BLaER1 (cell line): Measurements from ENCODE around the gene TTC13.
A peak's percentile ranks its signal among the peaks of the same experiment; 100 is the strongest.

ENCODE experiments used
- H3K27ac ChIP-seq: shearing (Covaris generic); formaldehyde crosslinking; 2 replicates; pipeline ENCODE4 v1.8.1; 2022
- H3K27me3 ChIP-seq: shearing (Covaris generic); formaldehyde crosslinking; 2 replicates; pipeline ENCODE4 v1.8.1; 2022
- H3K36me3 ChIP-seq: shearing (Covaris generic); formaldehyde crosslinking; 2 replicates; pipeline ENCODE4 v1.8.1; 2022
- H3K4me1 ChIP-seq: shearing (Covaris generic); formaldehyde crosslinking; 2 replicates; pipeline ENCODE4 v1.8.1; 2022
- H3K4me2 ChIP-seq: shearing (Covaris generic); formaldehyde crosslinking; 2 replicates; pipeline ENCODE4 v1.8.1; 2022
- H3K4me3 ChIP-seq: shearing (Covaris generic); formaldehyde crosslinking; 2 replicates; pipeline ENCODE4 v1.8.1; 2022
- H3K9ac ChIP-seq: shearing (Covaris generic); formaldehyde crosslinking; 2 replicates; pipeline ENCODE4 v1.8.1; 2022
- H3K9me3 ChIP-seq: shearing (Covaris generic); formaldehyde crosslinking; 2 replicates; pipeline ENCODE4 v1.8.1; 2022
- H4K20me1 ChIP-seq: shearing (Covaris generic); formaldehyde crosslinking; 2 replicates; pipeline ENCODE4 v1.8.1; 2022
- Cebpa-rat ChIP-seq: shearing (Covaris generic); IDR thresholded peaks from 2 replicates; pipeline ENCODE4 v1.8.1; 2022

TTC13 gene

DNA sequence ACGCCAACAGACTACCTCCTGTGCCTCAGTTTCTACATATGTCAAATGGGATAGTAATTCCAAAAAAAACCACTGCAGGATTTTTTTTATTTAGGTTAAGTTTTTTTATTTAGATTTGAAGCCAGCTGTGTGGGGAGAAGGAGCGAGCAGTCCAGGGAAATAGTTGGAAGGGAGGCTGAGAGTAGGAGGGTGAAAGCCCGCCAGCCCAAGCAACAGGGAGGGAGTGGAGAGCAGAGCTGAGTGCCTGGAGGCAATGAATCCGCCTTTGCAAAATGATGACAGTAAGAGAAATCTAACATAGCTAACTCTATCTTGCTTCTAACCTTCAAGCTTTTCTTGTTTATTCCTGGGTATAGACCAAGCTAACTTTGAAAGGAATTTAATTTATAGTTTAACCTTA, 94.7 kb downstream of the TTC13 start:
- H3K4me3 ChIP-seq = no peak overlapping the region
- H3K36me3 ChIP-seq = no peaks in the 10 kb centered on the region
- H4K20me1 ChIP-seq = no peaks in the 10 kb centered on the region
- H3K27me3 ChIP-seq = no peaks in the 10 kb centered on the region
- H3K4me2 ChIP-seq = no peak overlapping the region
- no peaks in the 10 kb centered on the region for H3K4me1 ChIP-seq
- TF ChIP-seq Cebpa-rat = no peak
- peaks cover 12% of the 10 kb centered on the region for H3K9me3 ChIP-seq
- H3K27ac ChIP-seq = no peak overlapping the region
- H3K9ac ChIP-seq = no peak overlapping the region

DNA sequence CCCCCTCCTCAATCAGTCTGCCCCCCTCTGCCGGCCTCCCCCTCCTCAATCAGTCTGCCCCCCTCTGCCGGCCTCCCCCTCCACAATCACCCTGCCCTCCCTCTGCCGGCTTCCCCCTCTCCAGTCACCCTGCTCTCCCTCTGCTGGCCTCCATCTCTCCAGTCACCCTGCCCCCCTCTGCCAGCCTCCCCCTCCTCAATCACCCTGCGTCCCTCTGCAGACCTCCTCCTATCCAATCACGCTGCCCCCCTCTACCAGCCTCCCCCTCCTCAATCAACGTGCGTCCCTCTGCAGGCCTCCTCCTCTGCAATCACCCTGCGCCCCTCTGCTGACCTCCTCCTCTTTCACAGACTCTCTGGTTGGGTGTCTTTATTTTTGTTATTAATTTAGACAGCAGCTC, 98.9 kb downstream of the TTC13 start:
- no peak for TF ChIP-seq Cebpa-rat
- H4K20me1 ChIP-seq = no peaks in the 10 kb centered on the region
- H3K27me3 ChIP-seq = no peaks in the 10 kb centered on the region
- H3K27ac ChIP-seq = no peak overlapping the region
- no peak overlapping the region for H3K9ac ChIP-seq
- H3K36me3 ChIP-seq = no peaks in the 10 kb centered on the region
- no peak overlapping the region for H3K4me2 ChIP-seq
- no peak overlapping the region for H3K4me3 ChIP-seq
- peaks cover 5% of the 10 kb centered on the region; the same call in 1 of the 2 replicates for H3K9me3 ChIP-seq
- H3K4me1 ChIP-seq = no peaks in the 10 kb centered on the region

DNA sequence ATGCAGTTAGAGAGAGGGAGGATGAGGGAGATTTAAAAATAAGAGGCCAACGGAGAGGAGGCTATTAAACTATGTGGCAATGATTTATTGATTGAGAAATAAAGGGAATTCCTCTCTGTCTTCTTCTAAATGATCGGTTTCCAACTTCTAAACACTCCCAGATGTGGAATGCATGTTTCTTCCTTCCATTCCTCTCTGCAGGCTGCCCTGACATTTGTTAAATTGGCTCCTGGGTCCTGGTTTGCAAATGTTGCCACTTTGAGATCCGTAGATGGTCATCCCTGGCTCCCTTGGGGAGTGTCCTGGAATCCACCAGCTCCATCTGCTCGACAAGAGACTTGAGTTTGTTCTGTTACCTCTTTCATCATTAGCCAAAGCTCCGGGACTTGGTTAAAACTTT, 100.1 kb downstream of the TTC13 start:
- Histone ChIP-seq H3K27me3 (no peaks in the 10 kb centered on the region), H3K4me1 (no peaks in the 10 kb centered on the region), H3K36me3 (no peaks in the 10 kb centered on the region), H4K20me1 (no peaks in the 10 kb centered on the region), H3K27ac (no peak overlapping the region), H3K9ac (no peak overlapping the region), H3K4me2 (no peak overlapping the region), H3K4me3 (no peak overlapping the region), H3K9me3 (no peaks in the 10 kb centered on the region)
- no peak for TF ChIP-seq Cebpa-rat

DNA sequence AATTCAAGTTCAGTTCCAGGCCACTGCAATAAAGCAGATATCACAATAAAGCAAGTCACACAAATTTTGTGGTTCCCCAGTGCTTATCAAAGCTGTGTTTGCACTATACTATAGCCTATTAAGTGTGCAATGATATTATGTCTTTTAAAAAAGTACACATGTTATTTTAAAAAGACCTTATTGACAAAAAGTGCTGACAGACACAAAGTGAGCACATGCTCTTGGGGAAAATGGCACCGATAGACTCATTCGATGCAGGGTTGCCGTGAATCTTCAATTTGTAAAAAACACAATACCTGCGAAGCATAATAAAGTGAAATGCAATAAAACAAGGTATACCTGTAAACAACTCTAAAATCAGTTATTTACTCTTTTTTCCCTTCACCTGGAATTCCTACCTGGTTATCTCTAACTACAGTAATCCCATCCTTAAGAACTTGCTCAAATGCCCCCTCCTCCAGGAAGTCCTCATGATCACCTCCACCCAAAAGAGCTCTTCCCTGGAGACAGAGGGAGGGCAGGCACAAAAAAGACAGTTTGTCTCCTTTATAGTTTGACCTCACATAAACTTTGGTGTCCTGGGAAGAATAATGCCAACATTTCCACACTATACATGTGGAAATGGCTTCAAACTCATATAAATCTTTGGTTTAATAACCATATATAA, 100.6 kb downstream of the TTC13 start:
- H3K9ac ChIP-seq = no peak overlapping the region
- no peaks in the 10 kb centered on the region for H4K20me1 ChIP-seq
- TF ChIP-seq Cebpa-rat = no peak
- no peak overlapping the region for H3K4me2 ChIP-seq
- H3K27ac ChIP-seq = no peak overlapping the region
- no peaks in the 10 kb centered on the region for H3K4me1 ChIP-seq
- H3K4me3 ChIP-seq = no peak overlapping the region
- no peaks in the 10 kb centered on the region for H3K9me3 ChIP-seq
- no peaks in the 10 kb centered on the region for H3K27me3 ChIP-seq
- H3K36me3 ChIP-seq = no peaks in the 10 kb centered on the region

DNA sequence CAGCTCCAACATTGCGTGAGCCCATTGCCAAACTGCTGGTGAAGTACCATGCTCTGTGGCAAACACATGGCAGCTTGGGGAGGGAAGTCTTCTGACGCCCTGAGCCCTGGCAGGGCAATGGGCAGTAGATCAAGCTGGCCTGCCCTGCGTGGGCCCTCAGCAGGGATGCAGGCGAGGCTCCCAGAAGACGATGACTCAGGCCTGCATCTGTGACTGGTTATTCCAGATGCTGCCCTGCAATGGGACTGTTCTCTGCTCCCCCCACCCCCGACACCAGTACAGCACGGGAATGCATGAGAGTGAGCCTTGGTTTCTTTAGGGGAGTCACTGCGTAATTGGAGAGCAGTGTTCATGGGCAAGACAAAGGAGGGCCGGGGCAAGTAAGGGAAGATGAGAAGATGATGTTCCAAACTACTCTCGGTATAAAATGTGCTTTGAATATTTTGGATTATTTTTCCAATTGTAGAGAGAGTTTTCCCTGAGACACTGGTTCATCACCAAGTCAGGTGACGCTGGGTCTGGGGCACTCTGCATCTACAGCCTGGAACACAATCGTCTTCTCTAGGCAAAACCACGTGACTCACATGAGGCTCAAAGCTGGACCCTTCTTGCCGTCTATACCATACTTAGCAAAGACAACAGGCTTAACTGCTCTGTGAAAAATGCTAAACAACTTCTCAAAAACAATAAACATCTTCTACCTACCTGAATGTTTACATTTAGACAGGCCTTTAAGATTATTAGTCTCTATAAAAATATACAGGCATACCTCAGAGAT, 101.3 kb downstream of the TTC13 start:
- Histone ChIP-seq H3K9me3 (no peaks in the 10 kb centered on the region), H3K27ac (no peak overlapping the region), H3K36me3 (no peaks in the 10 kb centered on the region), H3K27me3 (no peaks in the 10 kb centered on the region), H4K20me1 (no peaks in the 10 kb centered on the region), H3K4me3 (no peak overlapping the region), H3K4me1 (no peaks in the 10 kb centered on the region), H3K9ac (no peak overlapping the region), H3K4me2 (no peak overlapping the region)
- TF ChIP-seq Cebpa-rat = no peak

DNA sequence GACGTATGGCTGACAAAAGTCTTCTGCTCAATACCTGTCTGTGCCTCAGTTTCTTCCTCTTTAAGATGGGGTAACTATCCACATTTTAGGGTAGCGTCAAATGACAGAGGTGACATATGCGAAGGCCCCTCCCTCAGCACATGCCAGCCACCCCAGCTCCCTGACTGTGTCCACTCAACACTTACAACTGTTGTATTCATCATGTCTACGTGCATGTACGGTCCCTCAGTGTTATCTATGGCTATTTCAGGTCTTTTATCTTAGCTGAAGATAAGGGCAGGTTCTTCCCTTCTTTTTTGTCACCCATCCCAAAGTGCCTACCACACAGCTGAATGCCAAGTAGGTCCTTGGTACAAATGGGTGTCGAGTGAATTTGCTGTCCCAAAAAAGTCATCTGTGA, 102.0 kb downstream of the TTC13 start:
- no peak overlapping the region for H3K9ac ChIP-seq
- H3K36me3 ChIP-seq = no peaks in the 10 kb centered on the region
- H3K4me1 ChIP-seq = no peaks in the 10 kb centered on the region
- no peaks in the 10 kb centered on the region for H4K20me1 ChIP-seq
- H3K4me2 ChIP-seq = no peak overlapping the region
- H3K27me3 ChIP-seq = no peaks in the 10 kb centered on the region
- no peak overlapping the region for H3K27ac ChIP-seq
- no peaks in the 10 kb centered on the region for H3K9me3 ChIP-seq
- no peak overlapping the region for H3K4me3 ChIP-seq
- no peak for TF ChIP-seq Cebpa-rat

DNA sequence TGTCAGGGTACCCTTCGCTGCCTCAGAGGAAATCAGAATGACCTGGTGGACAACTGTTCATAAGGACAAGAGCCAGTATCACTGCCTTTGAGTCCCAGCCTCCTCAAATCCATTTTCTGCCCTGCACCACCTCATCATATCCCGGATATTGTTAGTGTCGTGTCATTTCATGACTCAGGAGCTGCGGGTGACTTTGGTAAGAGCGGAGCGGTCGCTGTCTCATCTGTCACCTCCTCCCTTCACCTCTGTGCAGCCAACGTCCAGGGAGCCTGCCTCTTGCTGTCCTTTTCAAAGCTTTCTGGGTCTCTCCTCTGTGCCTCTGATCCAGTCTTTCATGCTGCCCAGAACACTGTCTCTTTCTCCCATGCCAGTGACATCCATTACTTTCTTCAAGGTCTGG, 103.3 kb downstream of the TTC13 start:
- no peaks in the 10 kb centered on the region for H3K27me3 ChIP-seq
- H3K9me3 ChIP-seq = no peaks in the 10 kb centered on the region
- no peak overlapping the region for H3K4me3 ChIP-seq
- TF ChIP-seq Cebpa-rat = no peak
- no peak overlapping the region for H3K4me2 ChIP-seq
- H3K36me3 ChIP-seq = no peaks in the 10 kb centered on the region
- no peaks in the 10 kb centered on the region for H3K4me1 ChIP-seq
- H3K9ac ChIP-seq = no peak overlapping the region
- H4K20me1 ChIP-seq = no peaks in the 10 kb centered on the region
- no peak overlapping the region for H3K27ac ChIP-seq

DNA sequence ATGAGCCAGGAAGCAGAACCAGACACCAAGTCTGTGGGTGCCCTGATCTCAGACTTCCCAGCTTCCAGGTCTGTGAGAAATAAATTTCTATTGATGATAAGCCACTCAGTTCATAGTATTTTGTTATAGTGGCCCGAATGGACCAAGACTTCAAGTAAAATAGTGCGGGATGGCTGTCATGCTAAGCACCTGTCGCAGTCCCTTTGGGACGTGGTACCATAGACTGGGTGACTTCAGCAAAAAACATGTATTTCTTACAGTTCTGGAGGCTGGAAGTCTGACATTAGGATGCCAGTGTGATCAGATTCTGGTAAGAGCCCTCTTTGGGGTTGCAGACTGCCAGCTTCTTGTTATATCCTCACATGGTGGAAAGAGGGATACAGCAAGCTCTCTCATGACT, 107.7 kb downstream of the TTC13 start:
- H3K36me3 ChIP-seq = no peaks in the 10 kb centered on the region
- H3K4me3 ChIP-seq = no peak overlapping the region
- no peak overlapping the region for H3K9ac ChIP-seq
- peaks cover 16% of the 10 kb centered on the region for H4K20me1 ChIP-seq
- TF ChIP-seq Cebpa-rat = no peak
- H3K4me2 ChIP-seq = no peak overlapping the region
- H3K9me3 ChIP-seq = no peaks in the 10 kb centered on the region
- peaks cover 24% of the 10 kb centered on the region for H3K4me1 ChIP-seq
- no peak overlapping the region for H3K27ac ChIP-seq
- peaks cover 6% of the 10 kb centered on the region; the same call in 1 of the 2 replicates for H3K27me3 ChIP-seq

DNA sequence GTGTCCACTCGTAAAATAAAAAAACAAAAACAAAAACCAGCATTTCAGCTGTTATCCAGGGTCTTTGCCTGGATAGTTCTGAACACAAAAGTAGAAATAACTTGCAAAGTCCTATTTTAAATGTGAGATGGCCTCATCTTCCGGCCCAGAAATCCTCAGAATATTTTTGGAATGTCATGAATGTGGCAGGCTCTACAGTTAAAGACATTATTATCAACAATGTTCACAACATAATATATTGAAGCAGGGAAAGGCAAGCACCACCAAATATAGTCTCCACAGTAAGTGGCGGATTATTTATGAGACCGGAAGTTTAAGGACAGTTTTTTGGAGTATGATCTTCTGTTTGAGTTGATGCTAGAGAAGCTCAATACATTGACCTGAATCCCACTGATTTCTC, 109.2 kb downstream of the TTC13 start:
- H3K36me3 ChIP-seq = 0 out of 2 replicates have a peak, but pooled peaks cover 3% of the 10 kb centered on the region
- H3K4me3 ChIP-seq = no peak overlapping the region
- H3K27ac ChIP-seq = no peak overlapping the region
- no peak overlapping the region for H3K9ac ChIP-seq
- H4K20me1 ChIP-seq = peaks cover 28% of the 10 kb centered on the region
- no peaks in the 10 kb centered on the region for H3K9me3 ChIP-seq
- TF ChIP-seq Cebpa-rat = no peak
- peaks cover 6% of the 10 kb centered on the region; the same call in 1 of the 2 replicates for H3K27me3 ChIP-seq
- no peak overlapping the region for H3K4me2 ChIP-seq
- peaks cover 27% of the 10 kb centered on the region for H3K4me1 ChIP-seq

DNA sequence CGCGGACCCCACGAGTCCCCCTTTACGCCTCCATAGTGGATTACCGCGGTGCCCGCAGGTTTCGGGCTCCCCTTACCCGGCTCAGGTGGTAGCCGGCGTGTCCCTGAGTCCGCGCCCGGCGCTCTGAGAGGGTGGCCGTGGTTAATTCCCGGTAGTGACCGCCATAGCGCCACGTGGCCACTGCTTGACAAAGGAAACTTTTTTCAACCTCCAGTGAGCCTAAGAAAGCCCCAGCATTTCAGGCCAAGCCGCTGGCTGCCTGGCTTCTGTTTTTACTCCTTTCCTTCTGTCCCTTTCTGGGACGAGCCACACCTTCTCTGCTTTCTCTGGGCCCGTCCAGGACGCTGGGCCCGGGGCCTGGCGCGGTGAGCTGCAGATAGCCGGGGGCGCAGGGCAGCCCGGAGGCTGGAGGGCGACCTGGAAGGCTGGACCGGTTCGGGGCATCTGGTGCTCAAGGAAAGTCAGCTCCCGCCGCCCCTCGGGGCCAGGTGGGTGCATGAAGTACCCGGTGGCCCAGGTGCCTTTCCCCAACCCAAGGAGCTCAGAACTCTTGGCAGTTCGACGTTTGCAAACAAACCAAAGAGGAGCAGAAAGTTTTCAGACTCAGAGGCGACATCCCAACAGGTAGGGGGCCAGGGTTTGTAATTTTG, 109.8 kb downstream of the TTC13 start:
- Histone ChIP-seq H3K27ac (peak overlapping the region; percentile 56), H3K36me3 (0 out of 2 replicates have a peak, but pooled peaks cover 3% of the 10 kb centered on the region), H3K27me3 (peaks cover 6% of the 10 kb centered on the region; the same call in 1 of the 2 replicates), H3K9ac (peak overlapping the region; percentile 67), H3K4me3 (peak overlapping the region; percentile 91), H4K20me1 (peaks cover 28% of the 10 kb centered on the region), H3K4me1 (peaks cover 33% of the 10 kb centered on the region), H3K4me2 (peak overlapping the region; percentile 90), H3K9me3 (no peaks in the 10 kb centered on the region)
- no peak for TF ChIP-seq Cebpa-rat
